ENCODE data around the gene CACNA1H. TPM values are rescaled to one million over a fixed set of nuclear protein-coding genes. Genes with fewer than 3 reads are reported as not detected.
A peak's percentile ranks its signal among the peaks of the same experiment; 100 is the strongest.
"Not testable (repeated sequence)": the region's sequence is repeated elsewhere in the genome, so short reads cannot be mapped to it uniquely, and the experiment has no call there.

CACNA1H gene
- total and polyA plus RNA-seq, 3 experiments from 2014 or later: 0.31 to 0.42 (median 0.40) TPM

DNA sequence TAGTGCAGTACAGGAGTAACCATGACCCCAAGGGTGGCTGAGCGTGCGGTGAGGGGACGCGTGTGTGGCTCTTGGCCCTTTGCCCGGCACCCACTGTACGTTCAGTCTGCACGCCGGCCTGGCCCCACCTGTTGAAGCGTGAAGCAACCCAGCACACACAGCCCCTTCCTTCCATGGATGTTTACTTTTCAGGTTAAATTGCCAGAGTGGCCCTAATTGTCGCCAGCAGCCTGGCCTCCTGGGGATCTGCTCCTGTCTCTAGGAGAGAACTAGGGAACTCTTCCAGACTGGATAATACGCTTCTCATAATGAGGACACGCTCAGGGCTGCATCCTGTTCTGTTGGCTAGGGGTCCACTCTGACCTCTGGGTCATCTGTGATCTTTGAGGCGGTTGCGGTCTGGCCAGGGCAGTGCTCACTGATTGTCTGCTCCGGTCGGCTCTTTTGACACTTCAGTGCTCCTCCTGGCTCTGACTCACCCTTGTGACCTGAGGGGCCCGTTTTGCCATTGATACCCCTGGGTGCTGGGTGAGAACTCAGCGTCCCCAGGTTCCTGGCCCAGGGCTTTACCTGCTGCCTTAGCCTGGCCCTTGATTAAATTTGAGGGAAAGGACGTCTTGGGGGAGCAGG lies 44.4 kb downstream of the CACNA1H start:
- H3K4me3 ChIP-seq (ENCODE audit: low read length): no peak overlapping the region
- H3K4me3 Mint-ChIP-seq: no peak overlapping the region
- ChIA-PET POLR2A (no interaction called here), CTCF (no interaction called here)
- no peaks in the 10 kb centered on the region for H3K4me1 ChIP-seq (ENCODE audit: insufficient read depth, low read length)
- H3K36me3 ChIP-seq (ENCODE audit: insufficient read depth, low read length): no peaks in the 10 kb centered on the region
- H3K27me3 ChIP-seq (ENCODE audit: insufficient read depth, low read length, poor library complexity, severe bottlenecking): no peaks in the 10 kb centered on the region
- peak overlapping the region in 1 of 8 donors; percentile 29 for H3K27ac Mint-ChIP-seq
- H3K9me3 Mint-ChIP-seq: no peaks in the 10 kb centered on the region
- peaks cover 4 to 7% of the 10 kb centered on the region in 2 donors for H3K27me3 Mint-ChIP-seq
- no peak for DNase-seq
- H3K9me3 ChIP-seq (ENCODE audit: low read length): no peaks in the 10 kb centered on the region
- no peaks in the 10 kb centered on the region for H3K36me3 Mint-ChIP-seq
- peaks cover 0 to 2% (median 0%) of the 10 kb centered on the region in 3 donors for H3K4me1 Mint-ChIP-seq
- no peak overlapping the region for H3K27ac ChIP-seq (ENCODE audit: low read depth, low read length)

DNA sequence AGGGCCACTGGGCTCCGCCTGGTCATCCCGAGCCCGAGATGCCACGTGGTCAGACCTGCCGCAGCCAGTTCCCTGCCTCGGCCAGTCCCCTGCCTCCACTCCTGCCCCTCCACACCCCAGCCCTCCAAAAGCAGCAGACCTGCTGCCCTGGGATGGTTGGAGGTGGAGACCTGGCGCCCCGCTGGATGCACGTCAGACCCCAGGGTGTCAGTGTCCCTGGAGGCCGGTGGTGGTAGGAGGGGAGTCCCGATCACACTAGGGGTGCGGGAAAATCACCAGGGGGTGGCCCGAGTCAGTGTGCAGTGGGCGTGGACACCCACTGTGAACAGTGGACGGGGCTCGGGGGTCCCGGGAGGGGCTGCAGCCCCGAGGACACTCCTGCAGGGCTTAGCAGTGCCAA lies 45.3 kb downstream of the CACNA1H start:
- H3K9me3 ChIP-seq (ENCODE audit: low read length): no peaks in the 10 kb centered on the region
- no peak overlapping the region for H3K4me3 ChIP-seq (ENCODE audit: low read length)
- CTCF ChIA-PET: no interaction called here
- H3K27ac Mint-ChIP-seq: no peak overlapping the region
- no peaks in the 10 kb centered on the region for H3K9me3 Mint-ChIP-seq
- no peaks in the 10 kb centered on the region for H3K27me3 ChIP-seq (ENCODE audit: insufficient read depth, low read length, poor library complexity, severe bottlenecking)
- H3K36me3 ChIP-seq (ENCODE audit: insufficient read depth, low read length): no peaks in the 10 kb centered on the region
- no peak for DNase-seq
- no peaks in the 10 kb centered on the region for H3K36me3 Mint-ChIP-seq
- no peak overlapping the region for H3K27ac ChIP-seq (ENCODE audit: low read depth, low read length)
- peaks cover 0 to 2% (median 0%) of the 10 kb centered on the region in 3 donors for H3K4me1 Mint-ChIP-seq
- no peaks in the 10 kb centered on the region for H3K4me1 ChIP-seq (ENCODE audit: insufficient read depth, low read length)
- peaks cover 0 to 7% of the 10 kb centered on the region in 2 donors for H3K27me3 Mint-ChIP-seq
- H3K4me3 Mint-ChIP-seq: no peak overlapping the region
- POLR2A ChIA-PET: no interaction called here

- not testable (repeated sequence) for H3K4me1 Mint-ChIP-seq, H3K9me3 Mint-ChIP-seq
- peak in 1 of 5 donors; percentile 21 for DNase-seq
Measured at GRCh38 chr16:1198671-1199346, 45.9 kb downstream of the CACNA1H start.

DNA sequence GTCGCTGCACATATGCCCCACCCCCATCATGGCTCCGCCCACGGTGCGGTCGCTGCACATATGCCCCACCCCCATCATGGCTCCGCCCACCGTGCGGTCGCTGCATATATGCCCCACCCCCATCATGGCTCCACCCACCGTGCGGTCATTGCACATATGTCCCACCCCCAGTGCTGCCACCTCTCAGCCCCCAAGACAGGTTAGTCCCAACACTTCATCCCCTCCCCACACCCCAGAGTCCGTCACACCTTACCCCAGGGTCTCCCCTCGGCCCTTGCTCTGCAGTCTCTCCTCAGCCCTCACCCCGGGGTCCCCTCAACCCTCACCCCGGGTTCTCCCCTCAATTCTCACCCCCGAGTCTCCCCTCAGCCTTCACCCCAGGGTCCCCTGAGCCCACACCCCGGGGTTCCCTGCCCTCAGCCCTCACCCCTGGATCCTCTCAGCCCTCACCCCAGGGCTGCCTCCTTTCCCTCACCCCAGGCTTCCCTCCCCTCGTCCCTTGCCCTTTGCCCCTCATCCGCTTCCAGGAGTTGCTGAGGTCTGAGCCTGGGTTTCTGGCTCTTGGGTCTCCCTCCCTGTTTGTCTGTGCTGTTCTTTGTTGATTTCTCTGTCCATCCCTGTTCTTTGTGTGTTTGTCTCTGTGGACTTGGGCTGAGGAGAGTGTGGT lies 46.6 kb downstream of the CACNA1H start:
- Histone ChIP-seq H3K27ac (ENCODE audit: low read depth, low read length) (no peak overlapping the region), H3K27me3 (ENCODE audit: insufficient read depth, low read length, poor library complexity, severe bottlenecking) (no peaks in the 10 kb centered on the region), H3K36me3 (ENCODE audit: insufficient read depth, low read length) (no peaks in the 10 kb centered on the region), H3K9me3 (ENCODE audit: low read length) (no peaks in the 10 kb centered on the region), H3K4me3 (ENCODE audit: low read length) (no peak overlapping the region), H3K4me1 (ENCODE audit: insufficient read depth, low read length) (no peaks in the 10 kb centered on the region)
- Mint-ChIP-seq H3K27me3 (peaks cover 0 to 7% of the 10 kb centered on the region in 2 donors), H3K36me3 (no peaks in the 10 kb centered on the region), H3K4me3 (peak overlapping the region in 2 of 7 donors; percentile 40 to 54), H3K9me3 (no peaks in the 10 kb centered on the region), H3K27ac (no peak overlapping the region), H3K4me1 (peaks cover 0 to 2% (median 0%) of the 10 kb centered on the region in 3 donors)
- CTCF ChIA-PET: no interaction called here
- no peak for DNase-seq
- POLR2A ChIA-PET: no interaction called here

More at GRCh38 chr16:1198671-1199346, 45.9 kb downstream of the CACNA1H start:
- H3K36me3 Mint-ChIP-seq; H3K4me3 ChIP-seq (ENCODE audit: low read length); H3K27ac ChIP-seq (ENCODE audit: low read depth, low read length); H3K27me3 Mint-ChIP-seq; H3K4me1 ChIP-seq (ENCODE audit: insufficient read depth, low read length); POLR2A ChIA-PET; H3K36me3 ChIP-seq (ENCODE audit: insufficient read depth, low read length); H3K4me3 Mint-ChIP-seq; CTCF ChIA-PET; H3K27ac Mint-ChIP-seq; H3K9me3 ChIP-seq (ENCODE audit: low read length); H3K27me3 ChIP-seq (ENCODE audit: insufficient read depth, low read length, poor library complexity, severe bottlenecking): not testable (repeated sequence)

- Histone ChIP-seq H3K4me1 (ENCODE audit: insufficient read depth, low read length) (no peaks in the 10 kb centered on the region), H3K9me3 (ENCODE audit: low read length) (no peaks in the 10 kb centered on the region), H3K36me3 (ENCODE audit: insufficient read depth, low read length) (no peaks in the 10 kb centered on the region), H3K4me3 (ENCODE audit: low read length) (no peak overlapping the region), H3K27ac (ENCODE audit: low read depth, low read length) (no peak overlapping the region), H3K27me3 (ENCODE audit: insufficient read depth, low read length, poor library complexity, severe bottlenecking) (no peaks in the 10 kb centered on the region)
- H3K36me3 Mint-ChIP-seq: no peaks in the 10 kb centered on the region
- H3K27ac Mint-ChIP-seq: no peak overlapping the region
- no peaks in the 10 kb centered on the region for H3K9me3 Mint-ChIP-seq
- ChIA-PET CTCF (no interaction called here), POLR2A (no interaction called here)
- H3K4me3 Mint-ChIP-seq: peak overlapping the region in 2 of 7 donors; percentile 40 to 54
- H3K27me3 Mint-ChIP-seq: peaks cover 0 to 7% of the 10 kb centered on the region in 2 donors
- peaks cover 0 to 2% (median 0%) of the 10 kb centered on the region in 3 donors for H3K4me1 Mint-ChIP-seq
- no peak for DNase-seq
Measured at GRCh38 chr16:1200014-1200627, 47.2 kb downstream of the CACNA1H start.

- peaks cover 0 to 7% of the 10 kb centered on the region in 2 donors for H3K27me3 Mint-ChIP-seq
- peaks cover 0 to 2% (median 0%) of the 10 kb centered on the region in 3 donors for H3K4me1 Mint-ChIP-seq
- no peak overlapping the region for H3K4me3 ChIP-seq (ENCODE audit: low read length)
- ChIA-PET POLR2A (no interaction called here), CTCF (no interaction called here)
- no peaks in the 10 kb centered on the region for H3K36me3 ChIP-seq (ENCODE audit: insufficient read depth, low read length)
- no peaks in the 10 kb centered on the region for H3K27me3 ChIP-seq (ENCODE audit: insufficient read depth, low read length, poor library complexity, severe bottlenecking)
- no peak overlapping the region for H3K4me3 Mint-ChIP-seq
- H3K36me3 Mint-ChIP-seq: no peaks in the 10 kb centered on the region
- H3K4me1 ChIP-seq (ENCODE audit: insufficient read depth, low read length): no peaks in the 10 kb centered on the region
- no peaks in the 10 kb centered on the region for H3K9me3 Mint-ChIP-seq
- DNase-seq: no peak
- H3K27ac ChIP-seq (ENCODE audit: low read depth, low read length): no peak overlapping the region
- no peak overlapping the region for H3K27ac Mint-ChIP-seq
- no peaks in the 10 kb centered on the region for H3K9me3 ChIP-seq (ENCODE audit: low read length)
Measured at GRCh38 chr16:1201444-1201843, 48.5 kb downstream of the CACNA1H start.

DNA sequence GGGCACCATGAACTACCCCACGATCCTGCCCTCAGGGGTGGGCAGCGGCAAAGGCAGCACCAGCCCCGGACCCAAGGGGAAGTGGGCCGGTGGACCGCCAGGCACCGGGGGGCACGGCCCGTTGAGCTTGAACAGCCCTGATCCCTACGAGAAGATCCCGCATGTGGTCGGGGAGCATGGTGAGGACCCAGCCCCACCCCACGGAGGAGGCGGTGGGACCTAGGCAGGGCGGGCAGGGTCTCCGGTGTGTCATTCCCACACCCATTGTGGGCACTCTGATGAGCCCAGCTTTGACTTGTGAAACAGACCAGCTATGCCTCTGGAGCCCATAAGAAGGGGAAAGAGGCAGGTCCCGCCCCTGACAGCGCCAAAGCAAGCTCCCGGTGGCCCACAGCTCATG lies 49.4 kb downstream of the CACNA1H start:
- H3K27me3 ChIP-seq (ENCODE audit: insufficient read depth, low read length, poor library complexity, severe bottlenecking): no peaks in the 10 kb centered on the region
- Mint-ChIP-seq H3K27ac (no peak overlapping the region), H3K4me1 (peaks cover 0 to 2% (median 0%) of the 10 kb centered on the region in 3 donors), H3K27me3 (peaks cover 0 to 3% of the 10 kb centered on the region in 2 donors), H3K9me3 (no peaks in the 10 kb centered on the region), H3K4me3 (no peak overlapping the region), H3K36me3 (no peaks in the 10 kb centered on the region)
- DNase-seq: no peak
- no peaks in the 10 kb centered on the region for H3K4me1 ChIP-seq (ENCODE audit: insufficient read depth, low read length)
- H3K4me3 ChIP-seq (ENCODE audit: low read length): no peak overlapping the region
- H3K9me3 ChIP-seq (ENCODE audit: low read length): no peaks in the 10 kb centered on the region
- H3K27ac ChIP-seq (ENCODE audit: low read depth, low read length): no peak overlapping the region
- CTCF ChIA-PET: no interaction called here
- no peaks in the 10 kb centered on the region for H3K36me3 ChIP-seq (ENCODE audit: insufficient read depth, low read length)
- POLR2A ChIA-PET: no interaction called here

- H3K9me3 ChIP-seq (ENCODE audit: low read length): no peaks in the 10 kb centered on the region
- no peak overlapping the region for H3K4me3 Mint-ChIP-seq
- no peak overlapping the region for H3K4me3 ChIP-seq (ENCODE audit: low read length)
- H3K27me3 ChIP-seq (ENCODE audit: insufficient read depth, low read length, poor library complexity, severe bottlenecking): no peaks in the 10 kb centered on the region
- no peaks in the 10 kb centered on the region for H3K36me3 Mint-ChIP-seq
- peaks cover 0 to 4% of the 10 kb centered on the region in 2 donors for H3K27me3 Mint-ChIP-seq
- H3K9me3 Mint-ChIP-seq: no peaks in the 10 kb centered on the region
- DNase-seq: no peak
- no peak overlapping the region for H3K27ac Mint-ChIP-seq
- H3K27ac ChIP-seq (ENCODE audit: low read depth, low read length): no peak overlapping the region
- H3K4me1 ChIP-seq (ENCODE audit: insufficient read depth, low read length): no peaks in the 10 kb centered on the region
- ChIA-PET POLR2A (no interaction called here), CTCF (no interaction called here)
- H3K36me3 ChIP-seq (ENCODE audit: insufficient read depth, low read length): no peaks in the 10 kb centered on the region
- peaks cover 0 to 4% (median 4%) of the 10 kb centered on the region in 3 donors for H3K4me1 Mint-ChIP-seq
Measured at GRCh38 chr16:1204933-1205332, 52.0 kb downstream of the CACNA1H start.

Measured in CD8-positive, alpha-beta memory T cell (primary cell).